DMS53 treated with DMSO at 0.1 percent for 48 hours (cell line): ENCODE results near the gene MRPL17.

Experiments
- DNase-seq: peaks from one replicate; lab custom pipeline; 2025; ENCODE audit not compliant: unreplicated experiment; lab: John Stamatoyannopoulos, UW

MRPL17 gene

GRCh38 chr11:6634534-6634933 lies 48.6 kb downstream of the MRPL17 start:
- DNase-seq: no peak

GRCh38 chr11:6633422-6634408 lies 49.4 kb downstream of the MRPL17 start:
- DNase-seq: no peak

GRCh38 chr11:6632116-6633073 lies 50.7 kb downstream of the MRPL17 start:
- no peak for DNase-seq

- no peak for DNase-seq
Observed at GRCh38 chr11:6631361-6631890, 51.7 kb downstream of the MRPL17 start.

- peak; percentile 25 for DNase-seq
Observed at GRCh38 chr11:6630632-6631291, 52.4 kb downstream of the MRPL17 start.
